ENCODE results near the gene PPP2R2D. TPM values are rescaled to one million over a fixed set of nuclear protein-coding genes. Genes with fewer than 3 reads are reported as not detected.

Gene PPP2R2D
- total RNA-seq, 2 experiments from 2014 or later = 32.6 to 32.9 TPM

GRCh38 chr10:131855461-131856401 is 45.1 kb upstream of the PPP2R2D start:
- no peaks in the 10 kb centered on the region for H3K36me3 Mint-ChIP-seq (ENCODE audit: low read depth)
- H3K27ac Mint-ChIP-seq = no peak overlapping the region
- DNase-seq = peak in 1 of 14 experiments; percentile 7
- ATAC-seq (ENCODE audit: poor library complexity) = no peak
- TF ChIP-seq, protein P1, sequence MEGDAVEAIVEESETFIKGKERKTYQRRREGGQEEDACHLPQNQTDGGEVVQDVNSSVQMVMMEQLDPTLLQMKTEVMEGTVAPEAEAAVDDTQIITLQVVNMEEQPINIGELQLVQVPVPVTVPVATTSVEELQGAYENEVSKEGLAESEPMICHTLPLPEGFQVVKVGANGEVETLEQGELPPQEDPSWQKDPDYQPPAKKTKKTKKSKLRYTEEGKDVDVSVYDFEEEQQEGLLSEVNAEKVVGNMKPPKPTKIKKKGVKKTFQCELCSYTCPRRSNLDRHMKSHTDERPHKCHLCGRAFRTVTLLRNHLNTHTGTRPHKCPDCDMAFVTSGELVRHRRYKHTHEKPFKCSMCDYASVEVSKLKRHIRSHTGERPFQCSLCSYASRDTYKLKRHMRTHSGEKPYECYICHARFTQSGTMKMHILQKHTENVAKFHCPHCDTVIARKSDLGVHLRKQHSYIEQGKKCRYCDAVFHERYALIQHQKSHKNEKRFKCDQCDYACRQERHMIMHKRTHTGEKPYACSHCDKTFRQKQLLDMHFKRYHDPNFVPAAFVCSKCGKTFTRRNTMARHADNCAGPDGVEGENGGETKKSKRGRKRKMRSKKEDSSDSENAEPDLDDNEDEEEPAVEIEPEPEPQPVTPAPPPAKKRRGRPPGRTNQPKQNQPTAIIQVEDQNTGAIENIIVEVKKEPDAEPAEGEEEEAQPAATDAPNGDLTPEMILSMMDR (IDR thresholded peaks at IDR 0.05) = no peak
- ChIA-PET POLR2A (interaction anchor here (0.6 kb wide), 1 partner anchor 7 kb away, joined by 3 read pairs; no protein-coding TSS in a partner anchor), CTCF (no interaction called here)
- H3K27me3 ChIP-seq (ENCODE audit: control insufficient read depth in 1 of 2, insufficient read depth in 2 of 2, low read length in 2 of 2) = peaks cover 0 to 5% of the 10 kb centered on the region in 2 experiments
- no peak overlapping the region for H3K27ac ChIP-seq (ENCODE audit: low read depth in 1 of 2, low read length in 2 of 2)
- no peaks in the 10 kb centered on the region for H3K4me1 Mint-ChIP-seq (ENCODE audit: low read depth)
- H3K4me3 Mint-ChIP-seq = no peak overlapping the region
- H3K9me3 ChIP-seq (ENCODE audit: control insufficient read depth in 1 of 2, insufficient read depth in 1 of 2, low read length in 2 of 2) = peaks cover 0 to 13% of the 10 kb centered on the region in 2 experiments
- H3K4me1 ChIP-seq (ENCODE audit: insufficient read depth, low read length) = no peaks in the 10 kb centered on the region
- no peaks in the 10 kb centered on the region for H3K9me3 Mint-ChIP-seq
- no peak overlapping the region for H3K4me3 ChIP-seq (ENCODE audit: low read length)
- no peaks in the 10 kb centered on the region for H3K36me3 ChIP-seq (ENCODE audit: insufficient read depth, low read length)
- intact Hi-C loops (cut with DNase I, micrococcal nuclease) = no loop called here
- peaks cover 20% of the 10 kb centered on the region for H3K27me3 Mint-ChIP-seq

DNA sequence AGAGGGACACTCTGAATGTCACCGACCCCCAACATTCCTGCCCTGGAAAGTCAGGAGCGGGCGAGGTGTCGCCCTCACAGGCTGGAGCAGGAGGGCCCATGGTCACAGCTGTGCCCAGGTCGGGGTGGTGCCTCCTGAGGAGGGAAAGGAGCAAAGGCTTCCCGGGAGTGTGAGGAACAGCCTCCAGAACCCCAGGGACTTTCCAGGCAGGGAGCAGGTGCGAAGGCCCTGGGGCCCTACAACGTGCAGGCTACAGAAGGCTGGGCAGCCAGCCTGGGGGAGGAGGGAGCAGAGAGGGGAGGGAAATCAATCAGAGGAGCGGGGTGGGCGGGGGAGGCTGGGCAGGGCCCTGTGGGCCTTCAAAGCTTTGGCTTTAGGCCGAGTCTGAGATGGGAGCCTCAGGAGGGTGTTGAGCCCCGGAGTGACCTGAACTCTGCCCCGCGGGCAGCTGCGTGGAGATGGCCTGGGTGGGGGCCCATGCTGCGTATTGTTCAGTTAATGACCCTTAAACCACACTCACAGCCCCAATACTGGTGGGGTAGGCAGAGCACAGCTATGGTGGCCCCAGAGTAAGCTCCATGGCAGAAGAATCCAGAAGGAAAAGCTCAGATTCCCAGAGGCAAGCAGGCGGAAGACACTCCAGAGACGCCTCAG is 44.2 kb upstream of the PPP2R2D start:
- H3K27ac ChIP-seq (ENCODE audit: low read depth in 1 of 2, low read length in 2 of 2) = no peak overlapping the region
- Mint-ChIP-seq H3K9me3 (no peaks in the 10 kb centered on the region), H3K4me3 (no peak overlapping the region), H3K4me1 (ENCODE audit: low read depth) (no peaks in the 10 kb centered on the region), H3K36me3 (ENCODE audit: low read depth) (no peaks in the 10 kb centered on the region), H3K27me3 (peaks cover 23% of the 10 kb centered on the region), H3K27ac (no peak overlapping the region)
- intact Hi-C loops (cut with DNase I, micrococcal nuclease) = no loop called here
- DNase-seq = no peak
- peaks cover 0 to 7% of the 10 kb centered on the region in 2 experiments for H3K9me3 ChIP-seq (ENCODE audit: control insufficient read depth in 1 of 2, insufficient read depth in 1 of 2, low read length in 2 of 2)
- TF ChIP-seq, protein P1 (IDR thresholded peaks at IDR 0.05) = no peak
- H3K36me3 ChIP-seq (ENCODE audit: insufficient read depth, low read length) = no peaks in the 10 kb centered on the region
- no peak for ATAC-seq (ENCODE audit: poor library complexity)
- CTCF ChIA-PET = no interaction called here
- peaks cover 0 to 5% of the 10 kb centered on the region in 2 experiments for H3K27me3 ChIP-seq (ENCODE audit: control insufficient read depth in 1 of 2, insufficient read depth in 2 of 2, low read length in 2 of 2)
- H3K4me3 ChIP-seq (ENCODE audit: low read length) = no peak overlapping the region
- H3K4me1 ChIP-seq (ENCODE audit: insufficient read depth, low read length) = no peaks in the 10 kb centered on the region
- POLR2A ChIA-PET = interaction anchor here (0.6 kb wide), 1 partner anchor 8 kb away, joined by 3 read pairs; no protein-coding TSS in a partner anchor

DNA sequence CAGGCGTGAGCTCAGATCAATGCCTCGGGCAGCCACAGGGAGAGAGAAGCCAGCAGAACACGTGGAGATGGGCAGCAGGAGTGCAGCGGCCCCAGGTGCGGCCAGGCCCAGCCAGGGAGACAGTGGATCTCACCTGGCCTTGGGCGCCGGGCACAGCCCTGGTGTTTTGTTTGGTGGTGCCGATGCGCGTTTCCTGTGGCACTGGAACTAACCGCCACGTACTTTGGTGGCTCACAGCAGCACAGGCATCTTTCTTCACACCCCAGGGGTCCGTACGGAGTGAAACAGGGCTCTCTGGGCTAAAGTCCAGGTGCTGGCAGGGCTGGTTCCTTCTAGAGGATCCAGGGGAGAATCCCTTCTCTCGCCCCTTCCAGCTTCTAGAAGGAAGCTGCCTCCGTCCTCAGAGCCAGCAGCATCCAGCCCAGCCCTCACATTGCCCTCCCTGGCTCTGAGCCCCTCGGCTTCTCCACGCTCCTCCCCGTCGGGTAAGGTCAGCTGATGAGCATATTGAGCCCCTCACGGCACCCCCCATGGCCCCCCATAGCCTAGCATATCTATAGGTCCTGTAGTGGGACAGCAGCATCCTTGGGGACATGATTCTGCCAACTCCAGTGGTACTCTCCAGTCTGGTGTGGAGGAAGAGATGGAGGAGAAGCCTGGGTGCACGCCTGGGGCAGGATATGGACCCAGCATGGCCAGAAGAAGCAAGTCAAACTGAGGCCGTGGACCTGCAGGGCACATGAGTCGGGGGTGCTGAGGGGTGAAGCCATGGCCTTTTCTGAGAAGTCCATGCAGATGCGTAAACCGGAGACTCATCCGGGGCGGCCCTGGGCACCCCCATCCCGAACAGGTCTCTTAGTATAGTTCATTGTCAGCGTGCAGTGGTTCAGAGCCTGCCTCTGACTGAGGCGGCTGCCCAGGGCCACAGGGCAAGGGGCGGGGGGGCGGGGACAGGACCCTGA is 43.4 kb upstream of the PPP2R2D start:
- Mint-ChIP-seq H3K36me3 (ENCODE audit: low read depth) (no peaks in the 10 kb centered on the region), H3K9me3 (no peaks in the 10 kb centered on the region), H3K4me3 (no peak overlapping the region), H3K4me1 (ENCODE audit: low read depth) (no peaks in the 10 kb centered on the region), H3K27ac (no peak overlapping the region), H3K27me3 (peaks cover 23% of the 10 kb centered on the region)
- Histone ChIP-seq H3K9me3 (ENCODE audit: control insufficient read depth in 1 of 2, insufficient read depth in 1 of 2, low read length in 2 of 2) (peaks cover 0 to 7% of the 10 kb centered on the region in 2 experiments), H3K36me3 (ENCODE audit: insufficient read depth, low read length) (no peaks in the 10 kb centered on the region), H3K27me3 (ENCODE audit: control insufficient read depth in 1 of 2, insufficient read depth in 2 of 2, low read length in 2 of 2) (peaks cover 0 to 5% of the 10 kb centered on the region in 2 experiments), H3K4me3 (ENCODE audit: low read length) (no peak overlapping the region), H3K4me1 (ENCODE audit: insufficient read depth, low read length) (no peaks in the 10 kb centered on the region), H3K27ac (ENCODE audit: low read depth in 1 of 2, low read length in 2 of 2) (no peak overlapping the region)
- no peak for ATAC-seq (ENCODE audit: poor library complexity)
- ChIA-PET POLR2A (no interaction called here), CTCF (no interaction called here)
- TF ChIP-seq, protein P1 (IDR thresholded peaks at IDR 0.05) = no peak
- intact Hi-C loops (cut with DNase I, micrococcal nuclease) = no loop called here
- peak in 1 of 14 experiments; percentile 4 for DNase-seq

All from CD4-positive, alpha-beta T cell (primary cell).